Measurements from ENCODE around the gene PI3.
A peak's percentile ranks its signal among the peaks of the same experiment; 100 is the strongest.
"Not testable (repeated sequence)": the region's sequence is repeated elsewhere in the genome, so short reads cannot be mapped to it uniquely, and the experiment has no call there.

Gene PI3, protein sequence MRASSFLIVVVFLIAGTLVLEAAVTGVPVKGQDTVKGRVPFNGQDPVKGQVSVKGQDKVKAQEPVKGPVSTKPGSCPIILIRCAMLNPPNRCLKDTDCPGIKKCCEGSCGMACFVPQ

DNA sequence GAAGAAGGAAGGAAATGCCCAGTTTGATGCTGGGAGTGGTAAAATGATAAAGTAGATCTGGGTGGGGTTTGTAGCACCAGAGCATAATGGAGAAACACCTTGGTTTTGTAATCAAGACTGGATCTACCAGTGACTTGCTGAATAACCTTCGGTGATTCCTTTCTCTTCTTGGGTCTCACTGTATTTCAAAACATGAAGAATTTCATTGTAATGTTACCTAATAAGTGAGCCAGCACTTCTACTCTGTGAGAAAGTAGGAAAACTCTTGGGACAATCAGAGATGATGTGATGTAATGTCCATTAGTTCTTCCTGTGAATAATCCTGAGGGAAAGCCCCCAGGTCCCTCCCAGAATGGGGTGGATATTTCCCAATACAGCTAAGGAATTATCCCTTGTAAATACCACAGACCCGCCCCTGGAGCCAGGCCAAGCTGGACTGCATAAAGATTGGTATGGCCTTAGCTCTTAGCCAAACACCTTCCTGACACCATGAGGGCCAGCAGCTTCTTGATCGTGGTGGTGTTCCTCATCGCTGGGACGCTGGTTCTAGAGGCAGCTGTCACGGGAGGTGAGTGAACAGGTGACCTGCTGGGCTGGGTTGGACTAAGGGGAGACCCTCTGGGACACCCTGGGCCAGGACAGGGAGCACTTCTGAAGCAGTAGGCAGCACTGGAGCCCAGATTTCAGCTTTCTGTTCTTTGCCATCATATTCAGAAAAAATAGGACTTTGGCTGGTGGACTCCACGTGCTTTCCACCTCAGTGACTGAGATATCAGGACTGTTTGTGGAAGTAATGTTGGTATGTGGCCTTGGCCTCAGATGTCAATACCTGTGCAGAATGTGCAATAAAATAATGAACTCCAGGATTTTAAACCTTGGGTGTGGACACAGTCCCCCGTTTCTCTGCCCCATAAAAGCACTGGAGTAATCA is at the start of gene PI3:
Gene PI3 (plus strand): TSS at position 469 of the 931 bp plus-strand sequence. CDS start 21 bp downstream, at position 490.
- no peak for DNase-seq

DNA sequence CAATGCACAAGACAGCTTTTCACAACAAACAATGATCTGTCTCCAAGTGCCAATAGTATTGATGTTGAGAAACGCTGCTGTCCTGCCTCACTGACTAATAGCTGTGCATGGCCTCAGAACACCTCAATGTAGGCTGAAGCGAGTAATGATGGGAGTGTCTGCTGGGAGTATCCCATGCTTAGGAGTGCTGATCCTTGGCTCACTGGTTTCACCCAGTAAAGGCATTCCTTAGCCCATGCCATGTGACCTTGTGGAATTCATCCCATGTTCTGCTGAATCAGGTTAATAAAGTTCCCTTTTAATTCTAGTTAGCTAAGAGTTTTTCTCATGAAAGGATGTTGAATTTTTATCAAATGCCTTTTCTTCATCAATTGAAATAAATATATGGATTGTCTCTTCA is 46.6 kb upstream of the PI3 start:
- no peak for DNase-seq

DNA sequence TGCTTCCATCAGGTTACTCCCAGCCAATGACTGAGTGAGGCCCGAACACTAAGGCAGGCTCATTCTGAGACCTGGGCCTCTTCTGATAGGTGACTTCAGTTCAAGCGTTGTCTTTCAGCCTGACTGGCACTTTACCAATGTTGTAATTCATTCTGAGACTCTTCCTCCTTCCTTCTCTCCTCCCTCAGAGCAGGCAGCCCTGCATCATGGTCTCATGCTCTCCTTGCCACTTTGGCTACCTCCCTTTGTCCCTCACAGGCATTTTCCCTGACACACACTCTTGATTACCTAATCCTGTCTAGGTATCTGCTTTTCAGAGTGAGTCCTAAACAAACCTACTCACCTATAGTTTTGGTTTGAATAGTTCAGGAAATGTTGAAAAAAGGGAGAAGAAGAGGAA is 37.8 kb upstream of the PI3 start:
- no peak for DNase-seq

DNA sequence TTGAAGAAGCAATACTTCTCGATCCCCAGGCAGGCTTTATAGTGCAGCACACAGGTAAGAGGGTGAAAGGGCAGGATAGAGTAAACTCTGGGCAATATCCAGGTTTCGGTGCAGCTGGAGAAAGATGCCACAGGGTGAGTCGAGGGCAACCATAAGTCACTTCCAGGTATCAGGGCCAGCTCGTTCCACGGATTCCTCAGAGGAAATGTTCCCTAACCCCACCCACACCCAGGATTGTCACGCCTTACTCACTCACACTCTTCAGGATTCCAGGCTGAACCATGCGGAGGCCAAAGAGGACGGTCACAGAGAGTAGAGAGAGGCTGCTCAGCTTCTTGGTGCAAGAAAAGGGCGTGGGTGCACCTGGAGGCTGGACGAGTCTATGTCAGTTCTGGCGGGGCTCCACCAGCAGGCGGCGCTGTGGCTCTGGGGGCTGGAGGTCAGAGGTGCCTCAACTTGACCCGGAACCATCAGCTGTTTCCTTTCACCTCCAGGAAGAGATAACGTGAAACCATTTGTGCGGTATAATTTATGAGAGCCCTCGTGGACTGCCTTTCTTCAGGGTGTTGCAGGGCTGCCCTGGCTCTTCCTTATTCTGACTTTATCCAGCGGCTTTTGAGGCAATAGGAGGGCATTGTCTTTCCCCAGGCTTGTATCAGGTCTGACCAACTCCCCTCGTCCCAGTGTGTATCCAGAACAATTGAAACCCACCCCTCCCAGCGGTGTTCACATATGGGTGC is 36.0 kb upstream of the PI3 start:
- DNase-seq = peak; percentile 42

DNA sequence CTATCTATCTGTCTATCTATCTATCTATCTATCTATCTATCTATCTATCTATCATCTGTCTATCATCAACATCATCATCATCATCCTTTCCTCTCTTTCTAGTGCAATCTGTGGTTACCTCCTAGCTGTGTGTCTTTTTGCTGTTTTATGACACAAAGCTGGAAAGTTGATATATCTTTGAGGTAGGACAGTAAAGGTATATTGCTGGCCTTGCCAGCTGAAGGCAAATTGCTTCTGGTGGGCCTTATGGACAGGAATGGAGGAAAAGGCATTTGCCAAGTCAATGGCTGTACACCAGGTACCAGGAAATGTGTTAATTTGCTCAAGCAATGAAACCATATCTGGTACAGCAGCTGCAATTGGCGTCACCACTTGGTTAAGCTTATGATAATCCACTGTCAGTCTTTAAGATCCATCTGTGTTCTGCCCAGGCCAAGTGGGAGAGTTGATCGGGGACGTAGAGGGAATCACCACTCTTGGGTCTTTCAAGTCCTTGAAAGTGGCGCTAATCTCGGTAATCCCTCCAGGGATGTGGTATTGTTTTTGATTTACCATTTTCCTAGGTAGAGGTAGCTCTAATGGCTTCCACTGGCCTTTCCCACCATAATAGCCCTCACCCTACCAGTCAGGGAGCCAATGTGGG is 34.8 kb upstream of the PI3 start:
- DNase-seq = not testable (repeated sequence)

DNA sequence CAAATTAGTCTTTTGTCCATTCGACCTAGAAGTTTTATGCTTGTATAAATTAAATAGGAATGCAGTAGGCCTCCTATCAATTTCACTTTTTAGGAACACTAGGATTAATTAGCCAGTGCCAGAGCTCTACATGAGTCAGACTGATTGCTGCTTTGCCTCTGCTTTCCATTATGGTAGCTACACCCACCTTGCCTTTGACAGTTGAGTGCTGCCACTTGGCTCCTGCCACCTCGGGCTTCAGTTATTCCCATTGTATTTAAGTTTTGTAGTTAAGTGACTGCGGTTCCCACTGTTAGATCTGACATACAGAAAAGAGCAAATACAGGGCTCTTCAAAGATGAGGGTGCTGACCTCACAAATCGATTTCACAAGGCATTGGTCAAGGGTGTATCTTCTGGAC is 33.9 kb upstream of the PI3 start:
- DNase-seq = no peak

DNA sequence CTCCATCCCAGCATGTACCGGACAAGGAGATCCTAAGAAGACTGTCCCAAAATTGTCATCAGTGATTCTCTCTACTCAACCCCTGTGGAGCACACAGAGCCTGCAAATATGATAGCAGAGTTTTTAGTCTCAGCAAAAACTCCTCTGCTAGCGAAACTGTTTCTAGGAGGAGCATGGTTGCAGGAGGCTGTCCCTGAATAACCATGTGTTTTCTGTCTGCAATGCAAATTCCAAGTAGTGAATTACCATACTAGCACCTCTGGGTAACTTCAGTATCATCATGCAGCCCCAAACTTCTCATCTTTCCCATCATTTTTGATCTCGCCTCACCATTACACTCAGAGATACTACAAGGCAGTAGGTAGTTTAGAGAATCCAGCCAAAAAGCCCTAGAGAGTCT is 25.6 kb upstream of the PI3 start:
- no peak for DNase-seq

DNA sequence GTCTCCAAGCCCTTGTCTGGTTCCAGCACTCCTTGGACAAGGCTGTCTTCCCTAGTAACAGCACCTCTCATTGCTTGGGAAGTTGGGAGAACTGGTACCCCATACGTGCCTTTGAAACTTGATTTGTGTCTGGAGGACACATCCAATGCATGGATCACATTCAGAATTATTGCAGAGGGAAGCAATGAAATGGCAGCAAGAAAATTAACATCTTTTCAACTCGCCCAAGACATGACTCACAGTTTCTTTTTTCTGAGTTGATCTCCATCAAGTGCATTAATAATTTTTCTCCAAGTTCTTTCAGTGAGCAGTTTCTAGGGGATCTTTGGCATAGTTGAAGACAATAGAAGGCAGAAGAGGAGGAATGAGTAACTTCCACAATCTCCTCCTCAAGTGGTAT is 22.3 kb upstream of the PI3 start:
- no peak for DNase-seq

DNA sequence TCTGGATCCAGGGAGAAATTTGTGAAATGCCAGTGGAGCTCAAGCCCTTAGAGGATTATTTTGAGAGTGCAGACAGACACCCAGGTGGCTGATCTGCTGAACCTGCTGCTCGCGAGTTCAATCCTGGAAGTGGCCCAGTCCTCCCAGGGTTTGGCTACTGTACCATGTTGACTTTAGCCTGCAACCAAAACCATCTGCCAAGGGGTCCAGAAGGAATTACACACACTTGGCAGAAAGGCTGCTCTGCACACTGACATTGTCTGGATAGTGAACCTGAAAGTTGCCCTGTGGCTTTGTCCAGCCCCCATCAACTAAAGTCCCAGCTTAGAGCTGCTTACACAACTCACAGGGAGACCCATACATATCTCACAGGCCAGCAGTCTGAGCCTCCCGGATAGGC is 21.6 kb upstream of the PI3 start:
- DNase-seq = no peak

DNA sequence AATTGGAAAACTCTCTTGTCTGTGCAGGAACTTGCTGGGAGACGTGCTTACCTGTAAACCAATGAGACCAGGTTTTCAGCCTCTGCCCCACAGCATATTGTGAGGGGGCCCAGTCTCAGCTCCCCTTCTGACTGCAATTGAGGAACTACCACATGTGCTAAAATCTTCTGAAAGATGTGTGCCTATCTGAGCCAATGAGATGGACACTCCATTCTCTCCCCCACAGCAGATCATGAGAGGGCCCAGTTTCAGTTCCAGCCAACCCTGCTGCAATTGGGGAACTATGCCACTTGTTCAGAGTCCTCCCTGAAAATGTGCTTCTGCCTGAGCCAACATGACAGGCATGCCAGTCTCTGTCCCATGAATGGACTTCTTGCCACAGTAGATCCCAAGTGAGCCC is 20.9 kb upstream of the PI3 start:
- no peak for DNase-seq

DNA sequence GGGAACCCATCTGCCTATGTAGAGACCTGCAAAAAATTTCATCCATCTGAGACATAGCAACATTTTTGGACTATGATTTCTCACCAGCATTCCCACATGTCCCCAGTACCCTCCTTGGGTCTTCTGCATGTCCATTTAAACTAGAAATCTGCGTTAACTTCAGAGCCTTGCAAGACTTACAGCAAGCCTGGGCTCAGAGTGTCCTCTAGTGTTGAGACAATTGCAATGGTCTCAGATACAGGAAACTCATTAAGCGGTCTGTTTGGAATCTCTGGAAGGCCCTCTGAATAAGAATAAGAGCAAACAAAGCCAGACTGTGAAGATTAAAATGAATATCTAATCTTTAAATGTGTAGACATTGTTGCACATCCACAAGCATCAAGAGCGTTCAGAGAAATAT is 20.5 kb upstream of the PI3 start:
- no peak for DNase-seq

DNA sequence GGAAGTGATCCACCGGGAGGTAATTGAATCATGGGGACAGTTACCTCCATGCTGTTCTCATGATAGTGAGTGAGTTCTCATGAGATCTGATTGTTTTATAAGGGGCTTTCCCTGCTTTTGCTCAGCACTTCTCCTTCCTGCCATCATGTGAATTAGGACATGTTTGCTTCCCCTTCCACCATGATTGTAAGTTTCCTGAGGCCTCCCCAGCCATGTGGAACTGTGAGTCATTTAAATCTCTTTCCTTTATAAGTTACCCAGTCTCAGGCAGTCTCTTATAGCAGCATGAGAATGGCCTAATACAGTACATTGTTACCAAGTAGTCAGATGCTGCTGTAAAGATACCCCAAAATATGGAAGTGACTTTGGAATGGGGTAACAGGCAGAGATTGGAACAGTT is 19.9 kb upstream of the PI3 start:
- DNase-seq = not testable (repeated sequence)

DNA sequence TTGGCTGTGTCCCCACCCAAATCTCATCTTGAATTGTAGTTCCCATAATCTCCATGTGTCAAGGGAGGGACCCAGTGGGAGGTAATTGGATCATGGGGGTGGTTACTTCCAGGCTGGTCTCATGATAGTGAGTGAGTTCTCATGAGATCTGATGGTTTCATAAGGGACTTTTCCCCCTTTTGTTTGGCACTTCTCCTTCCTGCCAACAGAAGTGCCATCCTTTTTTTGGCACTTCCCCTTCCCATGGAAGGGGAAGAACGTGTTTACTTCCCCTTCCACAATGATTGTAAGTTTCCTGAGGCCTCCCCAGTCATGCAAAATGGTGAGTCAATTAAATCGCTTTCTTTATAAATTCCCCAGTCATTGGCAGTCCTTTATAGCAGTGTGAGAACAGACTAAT is 18.0 kb upstream of the PI3 start:
- DNase-seq = no peak

DNA sequence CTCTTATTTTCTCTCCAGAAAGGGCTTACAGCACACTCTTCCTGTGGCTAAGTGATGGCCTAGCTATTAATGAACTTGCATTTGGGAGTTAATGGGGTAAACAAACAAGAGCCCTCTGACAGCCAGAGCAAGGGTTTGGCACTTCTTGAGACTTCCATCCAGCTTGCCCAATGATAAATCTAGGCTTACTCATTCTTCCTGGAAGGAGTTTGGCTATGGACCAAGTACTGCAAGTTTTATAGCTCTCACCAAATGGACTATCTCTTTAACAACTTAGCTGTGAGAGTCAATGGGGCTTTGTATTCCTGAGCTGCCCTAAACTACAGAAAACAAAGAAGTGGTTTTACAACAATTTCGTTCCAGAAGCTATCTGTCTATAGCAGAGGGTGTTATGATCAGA is 16.7 kb upstream of the PI3 start:
- no peak for DNase-seq

DNA sequence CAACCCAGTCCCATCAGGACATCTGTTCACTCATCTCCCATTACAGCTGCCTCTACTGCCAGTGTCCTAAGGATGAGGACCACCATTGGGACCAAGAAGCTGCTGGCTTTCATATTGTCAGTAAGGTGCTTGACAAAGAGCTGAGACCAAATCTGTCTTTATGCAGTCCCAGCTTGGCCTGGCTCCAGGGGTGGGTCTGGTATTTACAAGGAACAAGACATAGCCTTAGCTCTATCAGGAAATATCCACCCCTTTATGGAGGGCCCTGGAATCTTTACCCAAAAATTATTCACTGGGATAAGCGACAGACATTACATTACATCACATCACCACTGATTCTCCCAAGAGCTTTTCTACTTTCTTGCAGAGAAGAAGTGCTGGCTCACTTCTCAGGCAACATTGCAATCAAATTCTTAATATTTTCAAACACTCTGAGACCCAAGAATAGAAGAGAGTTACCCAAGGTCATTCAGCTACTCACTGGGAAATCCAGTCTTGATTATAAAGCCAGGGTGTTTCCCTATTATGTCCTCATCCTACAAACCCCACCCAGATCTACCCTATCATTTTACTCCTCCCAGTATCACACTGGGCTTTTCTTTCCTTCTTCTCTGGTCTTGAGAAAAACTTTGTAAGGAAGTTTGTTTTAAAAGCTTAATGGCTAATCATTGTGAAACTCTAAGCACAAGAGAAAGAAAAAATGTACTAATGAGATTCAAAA is 11.5 kb upstream of the PI3 start:
- DNase-seq = no peak

DNA sequence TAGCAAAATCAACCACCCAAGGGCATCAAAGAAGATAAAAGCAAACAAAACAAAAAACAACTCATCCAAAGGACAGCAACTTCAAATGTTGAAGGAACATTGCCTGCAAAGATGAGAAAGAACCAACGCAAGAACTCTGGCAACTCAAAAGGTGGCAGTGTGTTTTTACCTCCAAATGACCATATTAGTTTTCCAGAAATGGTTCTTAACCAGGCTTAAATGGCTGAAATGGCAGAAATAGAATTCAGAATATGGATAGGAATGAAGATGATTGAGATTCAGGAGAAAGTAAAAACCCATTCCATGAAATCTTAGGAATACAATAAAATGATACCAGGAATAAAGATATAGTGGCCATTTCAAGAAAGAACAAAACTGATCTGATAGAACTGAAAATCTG is 9.8 kb upstream of the PI3 start:
- DNase-seq = no peak

DNA sequence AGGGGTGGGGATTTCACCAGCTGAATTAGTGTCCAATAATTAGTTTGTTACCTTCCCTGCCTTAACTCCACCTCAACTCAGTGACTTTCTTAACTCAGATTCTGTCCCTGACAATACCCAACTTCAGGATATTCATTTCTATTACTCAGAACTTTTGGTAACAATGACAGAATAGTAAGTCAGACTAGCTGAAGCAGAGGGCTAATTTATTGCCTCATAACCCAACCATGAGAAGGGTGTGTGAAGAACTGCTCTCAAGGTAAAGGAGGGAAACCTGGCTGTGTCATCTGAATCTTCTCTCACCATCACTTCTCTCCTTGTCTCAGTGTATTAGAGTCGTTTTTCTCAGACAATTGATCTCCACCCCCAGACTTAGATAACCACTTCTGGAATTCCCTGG is 1.2 kb upstream of the PI3 start:
- DNase-seq = no peak

DNA sequence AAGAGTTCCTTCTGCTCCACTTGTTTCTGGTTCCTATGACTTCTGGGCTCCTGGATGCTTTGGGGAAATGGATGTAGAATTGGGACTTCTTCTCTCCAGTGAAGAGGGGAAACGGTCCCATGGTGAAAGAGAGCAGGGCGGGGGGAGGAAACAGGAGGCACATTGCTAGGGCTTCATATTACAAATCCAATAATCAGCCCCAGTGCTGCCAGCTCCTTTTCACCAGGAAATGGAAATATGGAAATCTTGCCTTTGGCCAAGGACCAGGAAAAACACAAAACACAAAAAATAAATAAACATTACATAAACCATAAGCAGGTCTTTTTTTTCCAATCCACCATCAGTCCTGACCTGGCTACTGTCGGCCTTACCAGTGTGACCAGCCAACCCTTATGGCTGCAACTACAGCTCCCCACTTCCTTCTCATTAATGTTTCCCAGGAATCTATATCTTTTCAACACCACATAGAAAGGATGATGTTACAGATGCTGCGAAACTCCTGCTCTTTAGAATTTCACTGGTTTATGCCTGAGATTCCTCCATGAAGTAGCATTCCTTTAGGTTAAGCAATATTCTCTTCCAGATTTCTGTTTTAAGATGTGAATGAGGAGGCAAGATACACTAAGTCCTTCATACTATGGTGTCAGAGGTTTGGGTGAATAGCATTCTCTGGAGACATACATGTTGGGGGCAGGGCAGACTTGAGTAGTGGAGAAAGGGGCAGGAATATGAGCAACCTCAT is 2.0 kb downstream of the PI3 start:
- DNase-seq = no peak

DNA sequence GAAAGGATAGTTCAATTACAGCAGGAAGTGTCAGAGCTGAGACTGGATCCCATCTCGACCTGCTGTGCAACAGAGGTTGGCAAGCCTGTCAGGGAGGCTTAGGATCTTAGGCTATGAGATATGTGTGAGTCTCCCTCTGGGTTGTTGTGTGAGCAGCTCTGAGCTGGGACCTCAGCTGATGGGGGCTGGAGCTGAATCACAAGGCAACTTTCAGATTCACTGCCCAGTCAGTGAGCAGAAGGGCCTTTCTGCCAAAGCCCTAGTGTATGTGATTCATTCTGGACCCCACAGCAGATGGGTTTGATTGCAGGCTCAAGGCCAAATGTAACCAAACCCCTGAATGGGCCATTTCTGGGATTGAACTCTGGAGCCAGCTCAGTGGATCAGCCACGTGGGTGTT is 4.5 kb downstream of the PI3 start:
- DNase-seq = no peak

DNA sequence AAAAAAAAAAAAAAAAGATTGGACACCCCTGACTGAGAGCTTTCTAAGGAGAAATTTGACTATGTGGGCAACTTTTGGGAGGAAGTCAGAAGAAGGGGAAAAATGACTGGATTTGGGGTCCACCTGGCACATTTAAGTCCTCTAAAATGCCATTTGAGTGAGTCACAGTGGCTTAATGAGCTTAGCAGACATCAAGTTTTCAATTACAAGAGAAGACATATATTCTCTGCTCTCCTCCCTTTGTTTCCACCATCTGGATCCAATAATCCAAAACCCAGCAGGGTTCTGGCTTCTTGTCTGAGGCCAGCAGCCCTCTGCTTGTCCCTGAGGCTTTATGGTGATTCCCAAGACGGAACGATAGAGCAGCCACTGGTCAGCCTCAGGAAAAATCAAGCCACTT is 6.9 kb downstream of the PI3 start:
- no peak for DNase-seq

DNA sequence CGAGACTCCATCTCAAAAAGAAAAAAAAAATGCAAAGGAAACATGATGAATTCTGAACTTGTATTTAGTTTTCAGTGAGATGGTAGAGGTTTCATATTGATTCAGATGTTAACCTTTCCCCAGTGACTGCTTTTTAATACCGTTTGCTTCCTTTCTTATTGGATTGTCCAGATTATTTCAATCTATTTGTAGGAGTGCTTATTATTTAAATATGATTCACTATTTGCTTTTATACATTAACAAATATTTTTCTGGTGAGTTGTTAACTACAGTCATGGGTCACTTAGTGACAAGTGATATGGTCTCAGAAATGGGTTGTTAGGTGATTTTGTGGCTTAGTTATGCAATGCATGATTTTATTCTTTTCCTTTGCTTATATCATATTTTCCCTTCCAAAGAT is 8.4 kb downstream of the PI3 start:
- DNase-seq = no peak

DNA sequence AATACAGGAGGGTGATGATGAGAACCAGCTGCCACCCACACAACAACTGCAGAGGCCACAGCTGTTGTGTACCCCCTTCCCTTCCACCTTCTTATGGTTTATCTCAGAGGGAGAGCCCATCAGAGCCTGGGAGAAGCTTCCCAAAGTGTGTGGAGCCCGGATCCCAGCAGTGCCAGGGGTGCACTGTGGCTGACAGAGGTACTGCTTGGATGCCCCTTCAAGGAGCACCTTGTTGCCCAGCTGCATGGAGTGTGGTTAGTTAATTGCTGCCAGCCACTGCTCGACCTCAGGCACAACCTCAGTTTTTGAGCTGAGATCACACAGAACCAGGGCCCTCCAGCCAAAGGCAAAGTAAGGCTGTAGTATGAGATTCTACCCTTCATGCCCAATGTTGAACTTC is 13.0 kb downstream of the PI3 start:
- DNase-seq = no peak
